Neural cell (in vitro differentiated cells): Measurements from ENCODE around the gene USB1. TPM values are rescaled to one million over a fixed set of nuclear protein-coding genes. Genes with fewer than 3 reads are reported as not detected.

Experiments
- H2AFZ ChIP-seq: fragments of 200-600, 300-800 bp; sonication (generic), shearing (Covaris generic); 2 replicates; pipeline ENCODE4 v1.6.0; 2014; ENCODE audit warnings: low read depth, mild to moderate bottlenecking, antibody characterized with exemption, low read length, moderate library complexity
- H3F3A ChIP-seq: fragments of 200-600 bp; shearing (Covaris generic); 2 replicates; pipeline ENCODE4 v1.6.1; 2016; ENCODE audit warnings: mild to moderate bottlenecking, moderate library complexity, mixed read lengths, antibody characterized with exemption, low read length; ENCODE audit not compliant: insufficient read depth, poor library complexity, severe bottlenecking
- H3K27ac ChIP-seq: fragments of 200-600, 300-800 bp; sonication (generic), shearing (Covaris generic); 2 replicates; pipeline ENCODE4 v1.5.1; 2014; ENCODE audit warnings: mild to moderate bottlenecking, low read length, moderate library complexity
- H3K27me3 ChIP-seq: fragments of 300-800, 200-600 bp; sonication (generic), shearing (Covaris generic); 2 replicates; pipeline ENCODE4 v1.6.0; 2014; ENCODE audit warnings: mild to moderate bottlenecking, low read depth, low read length, moderate library complexity; ENCODE audit not compliant: insufficient read depth
- H3K36me3 ChIP-seq: fragments of 300-800, 200-600 bp; sonication (generic), shearing (Covaris generic); 2 replicates; pipeline ENCODE4 v1.5.1; 2014; ENCODE audit warnings: mild to moderate bottlenecking, antibody characterized with exemption, low read length, moderate library complexity; ENCODE audit not compliant: insufficient read depth
- H3K4me2 ChIP-seq: fragments of 300-800, 200-600 bp; sonication (generic), shearing (Covaris generic); 2 replicates; pipeline ENCODE4 v1.6.0; 2014; ENCODE audit warnings: mild to moderate bottlenecking, low read length
- H3K4me3 ChIP-seq: fragments of 300-800, 200-600 bp; sonication (generic), shearing (Covaris generic); 2 replicates; pipeline ENCODE4 v1.5.1; 2014; ENCODE audit warnings: mild to moderate bottlenecking, low read length, moderate library complexity
- H3K79me2 ChIP-seq: fragments of 200-600 bp; shearing (Covaris generic); replicated peaks from 2 replicates; pipeline ENCODE4 v1.6.0; 2014; ENCODE audit warnings: mild to moderate bottlenecking, low read length, moderate library complexity; ENCODE audit not compliant: insufficient read depth
- H3K9ac ChIP-seq: fragments of 300-800, 200-600 bp; sonication (generic), shearing (Covaris generic); 2 replicates; pipeline ENCODE4 v1.6.1; 2016; ENCODE audit warnings: mild to moderate bottlenecking, low read length, mixed read lengths
- H3K9me2 ChIP-seq: fragments of 200-600 bp; shearing (Covaris generic); 2 replicates; pipeline ENCODE4 v1.6.1; 2016; ENCODE audit warnings: mild to moderate bottlenecking, low read length, mixed read lengths; ENCODE audit not compliant: insufficient read depth
- H3K9me3 ChIP-seq: fragments of 200-600, 300-800 bp; sonication (generic), shearing (Covaris generic); 2 replicates; pipeline ENCODE4 v1.6.1; 2016; ENCODE audit warnings: mild to moderate bottlenecking, mixed run types, low read length, moderate library complexity, mixed read lengths
- H4K20me1 ChIP-seq: fragments of 200-600 bp; shearing (Covaris generic); 2 replicates; pipeline ENCODE4 v1.6.1; 2016; ENCODE audit warnings: mild to moderate bottlenecking, mixed run types; ENCODE audit not compliant: insufficient read depth
- EP300 ChIP-seq: fragments of 450-650 bp; conservative IDR thresholded peaks from 2 replicates; pipeline ENCODE4 v1.6.1; 2014; ENCODE audit warnings: antibody characterized with exemption, mild to moderate bottlenecking, moderate library complexity; ENCODE audit not compliant: poor library complexity, severe bottlenecking
- EZH2 ChIP-seq: fragments of 200-600, 300-800 bp; shearing (Covaris generic), sonication (generic); IDR thresholded peaks from 2 replicates; pipeline ENCODE4 v1.6.1; 2014; ENCODE audit warnings: antibody characterized with exemption, low read length, borderline replicate concordance, mild to moderate bottlenecking; ENCODE audit not compliant: insufficient read depth, poor library complexity, severe bottlenecking
- MXI1 ChIP-seq: fragments of 450-650 bp; conservative IDR thresholded peaks from 2 replicates; pipeline ENCODE4 v1.6.1; 2014; ENCODE audit warnings: antibody characterized with exemption, mild to moderate bottlenecking; ENCODE audit not compliant: poor library complexity, severe bottlenecking
- POLR2AphosphoS5 ChIP-seq: IDR thresholded peaks from 2 replicates; pipeline ENCODE4 v1.6.1; 2012
- RAD21 ChIP-seq: fragments of 450-650 bp; conservative IDR thresholded peaks from 2 replicates; pipeline ENCODE4 v1.6.1; 2014; ENCODE audit warnings: antibody characterized with exemption, mild to moderate bottlenecking, moderate library complexity
- SMC3 ChIP-seq: fragments of 450-650 bp; conservative IDR thresholded peaks from 2 replicates; pipeline ENCODE4 v1.6.1; 2014; ENCODE audit warnings: antibody characterized with exemption, mild to moderate bottlenecking, moderate library complexity; ENCODE audit not compliant: poor library complexity
- TAF1 ChIP-seq: IDR thresholded peaks from 2 replicates; pipeline ENCODE4 v1.6.1; 2012; ENCODE audit warnings: low read depth
- polyA plus RNA-seq: library from polyadenylated mRNA; depleted of rRNA; stranded (reverse); fragments of >200 nt; gene quantifications from 2 replicates; pipeline ENCODE4 v1.2.3, GENCODE V29; 2014
- TF ChIP-seq, protein P1 (sequence below): IDR thresholded peaks from 2 replicates; pipeline ENCODE4 v1.6.1; 2012; ENCODE audit warnings: borderline replicate concordance
- TF ChIP-seq, protein P2 (sequence below): fragments of 450-650 bp; IDR thresholded peaks from 2 replicates; pipeline ENCODE4 v1.5.1; 2014; ENCODE audit warnings: antibody characterized with exemption, mild to moderate bottlenecking, moderate library complexity; ENCODE audit not compliant: poor library complexity, severe bottlenecking

The USB1 gene
- polyA plus RNA-seq, 1 donor from 2014 or later = 25.7 TPM

DNA sequence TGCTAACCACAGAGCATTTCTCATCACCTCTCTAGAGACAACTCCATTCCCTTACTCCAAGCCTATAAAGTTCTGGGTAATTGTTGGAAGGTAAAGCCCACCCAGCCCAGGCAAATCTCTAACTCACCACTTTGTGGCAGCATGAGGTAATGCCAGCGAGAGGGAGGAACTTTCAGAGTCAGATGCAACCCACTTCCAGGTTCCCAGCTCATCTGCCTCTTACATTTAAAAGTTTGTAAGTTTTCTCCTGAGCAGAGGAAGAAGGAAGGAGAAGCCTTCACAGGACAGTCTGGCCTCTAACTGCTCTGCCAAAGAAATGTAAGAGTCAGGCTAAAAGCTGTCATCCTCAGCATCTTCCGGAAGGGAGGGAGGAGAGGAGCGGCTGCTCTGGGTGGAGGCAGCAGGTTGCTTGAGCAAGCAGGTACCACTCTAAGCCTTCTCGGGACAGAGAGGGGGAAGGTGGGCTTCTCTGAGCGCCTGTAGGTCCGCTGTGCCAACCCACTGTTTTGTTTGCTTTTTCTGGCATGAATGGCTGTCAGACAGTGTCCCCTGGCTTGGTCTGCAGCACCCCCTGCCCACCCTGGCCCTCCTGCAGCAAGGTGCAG, 1.7 kb upstream of the USB1 start:
- TF ChIP-seq EZH2 (no peak), RAD21 (peak; percentile 41), SMC3 (peak; percentile 34)
- Histone ChIP-seq H3K9ac (peak overlapping the region; percentile 86), H3F3A (no peaks in the 10 kb centered on the region), H3K4me2 (peak overlapping the region; percentile 88), H3K4me3 (peak overlapping the region; percentile 86), H2AFZ (no peak overlapping the region), H3K36me3 (no peaks in the 10 kb centered on the region), H3K79me2 (peaks cover 10% of the 10 kb centered on the region), H3K9me2 (no peaks in the 10 kb centered on the region), H3K27me3 (no peaks in the 10 kb centered on the region), H4K20me1 (no peaks in the 10 kb centered on the region), H3K9me3 (no peaks in the 10 kb centered on the region), H3K27ac (peak overlapping the region; percentile 56)

DNA sequence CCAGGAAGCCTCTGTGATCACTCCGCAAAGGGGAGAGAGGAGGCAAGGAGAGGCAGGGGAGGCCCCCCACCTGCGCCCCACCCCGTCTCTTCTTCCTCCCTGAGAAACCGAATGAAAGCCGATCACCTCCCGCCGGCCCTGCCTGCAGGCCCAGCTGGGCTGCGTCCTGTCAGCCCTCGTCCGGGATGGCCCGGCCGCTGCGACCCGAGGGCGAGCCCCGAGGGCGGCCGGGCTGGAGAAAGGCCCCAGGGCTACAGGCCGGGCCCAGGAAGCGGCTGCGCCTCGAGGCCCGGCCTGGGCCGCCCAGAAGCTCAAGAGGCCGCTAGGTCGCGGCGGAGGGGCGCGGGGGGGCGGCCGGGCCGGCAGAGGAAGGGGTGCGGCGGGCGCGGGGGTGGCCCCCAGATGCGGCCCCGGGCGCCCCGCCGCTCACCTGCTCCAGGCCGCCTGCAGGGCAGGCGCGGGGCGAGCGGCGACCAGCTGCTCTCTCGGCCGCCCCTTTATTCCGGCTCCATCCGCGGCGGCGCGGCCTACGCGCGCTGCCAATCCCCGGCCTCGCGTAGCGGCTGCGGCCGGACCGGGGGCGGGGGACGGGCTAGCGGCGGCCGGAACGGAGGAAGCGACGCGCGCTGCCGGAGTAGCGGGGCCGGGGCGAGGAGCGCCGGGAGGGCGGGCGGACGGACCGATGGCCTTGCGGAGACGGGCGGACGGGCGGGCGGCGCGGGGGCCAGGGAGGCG, 1.1 kb upstream of the USB1 start, which contains the start of gene ZNF319:
Gene ZNF319 (minus strand): TSS at position 702 of the 735 bp plus-strand sequence. CDS start 2,407 bp downstream, outside the sequence.
- Histone ChIP-seq H3K79me2 (peaks cover 10% of the 10 kb centered on the region), H3K4me3 (peak within 1 kb of the TSS; percentile 94), H3K27me3 (no peaks in the 10 kb centered on the region), H3K27ac (peak within 1 kb of the TSS; percentile 69), H4K20me1 (no peaks in the 10 kb centered on the region), H3K9ac (peak within 1 kb of the TSS; percentile 86), H3F3A (no peaks in the 10 kb centered on the region), H2AFZ (peak within 1 kb of the TSS; percentile 80), H3K9me2 (no peaks in the 10 kb centered on the region), H3K36me3 (no peaks in the 10 kb centered on the region), H3K4me2 (peak within 1 kb of the TSS; percentile 93), H3K9me3 (no peaks in the 10 kb centered on the region)
- TF ChIP-seq SMC3 (no peak), POLR2AphosphoS5 (peak; percentile 37)

DNA sequence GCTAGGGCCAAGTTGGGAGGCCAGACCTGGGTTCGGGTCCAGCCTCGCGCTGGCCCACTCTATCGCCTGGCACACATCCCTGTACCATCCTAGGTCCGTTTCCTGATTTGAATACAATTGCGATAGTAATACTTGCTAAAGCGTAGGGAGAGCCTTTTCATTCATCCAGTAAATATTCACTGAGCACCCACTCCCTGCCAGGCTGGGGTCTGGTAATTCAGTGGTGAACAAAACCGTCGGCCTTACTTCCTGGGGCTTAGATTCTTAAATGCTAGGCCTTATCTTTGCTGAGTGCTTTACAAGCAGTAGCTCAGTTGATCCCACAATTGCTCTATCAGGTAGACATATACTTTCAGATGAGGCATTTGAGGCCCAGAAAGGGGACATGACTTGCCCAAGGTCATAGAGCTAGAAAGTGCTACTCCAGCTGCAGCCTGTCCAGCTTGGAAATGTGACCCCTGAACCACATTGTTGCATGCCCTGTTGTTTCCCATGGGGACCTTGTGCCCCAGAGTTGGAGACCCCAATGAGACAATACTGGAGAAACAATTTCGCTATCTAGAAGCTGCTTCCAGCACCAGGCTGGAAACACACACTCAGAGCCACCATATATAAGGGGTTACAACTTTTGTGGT, 691 bp downstream of the USB1 start:
- no peak overlapping the region for H2AFZ ChIP-seq
- no peaks in the 10 kb centered on the region for H3K36me3 ChIP-seq

More for the DNA sequence above, 691 bp downstream of the USB1 start:
- Histone ChIP-seq H3K9me3 (no peaks in the 10 kb centered on the region), H3K79me2 (peaks cover 10% of the 10 kb centered on the region), H3K27ac (no peak overlapping the region), H4K20me1 (no peaks in the 10 kb centered on the region), H3K27me3 (no peaks in the 10 kb centered on the region), H3K9me2 (no peaks in the 10 kb centered on the region), H3F3A (no peaks in the 10 kb centered on the region), H3K4me2 (peak overlapping the region; percentile 27), H3K4me3 (peak overlapping the region; percentile 94), H3K9ac (peak overlapping the region; percentile 86)
- no peak for TF ChIP-seq TAF1
- no peak for TF ChIP-seq POLR2AphosphoS5
- TF ChIP-seq, protein P1, sequence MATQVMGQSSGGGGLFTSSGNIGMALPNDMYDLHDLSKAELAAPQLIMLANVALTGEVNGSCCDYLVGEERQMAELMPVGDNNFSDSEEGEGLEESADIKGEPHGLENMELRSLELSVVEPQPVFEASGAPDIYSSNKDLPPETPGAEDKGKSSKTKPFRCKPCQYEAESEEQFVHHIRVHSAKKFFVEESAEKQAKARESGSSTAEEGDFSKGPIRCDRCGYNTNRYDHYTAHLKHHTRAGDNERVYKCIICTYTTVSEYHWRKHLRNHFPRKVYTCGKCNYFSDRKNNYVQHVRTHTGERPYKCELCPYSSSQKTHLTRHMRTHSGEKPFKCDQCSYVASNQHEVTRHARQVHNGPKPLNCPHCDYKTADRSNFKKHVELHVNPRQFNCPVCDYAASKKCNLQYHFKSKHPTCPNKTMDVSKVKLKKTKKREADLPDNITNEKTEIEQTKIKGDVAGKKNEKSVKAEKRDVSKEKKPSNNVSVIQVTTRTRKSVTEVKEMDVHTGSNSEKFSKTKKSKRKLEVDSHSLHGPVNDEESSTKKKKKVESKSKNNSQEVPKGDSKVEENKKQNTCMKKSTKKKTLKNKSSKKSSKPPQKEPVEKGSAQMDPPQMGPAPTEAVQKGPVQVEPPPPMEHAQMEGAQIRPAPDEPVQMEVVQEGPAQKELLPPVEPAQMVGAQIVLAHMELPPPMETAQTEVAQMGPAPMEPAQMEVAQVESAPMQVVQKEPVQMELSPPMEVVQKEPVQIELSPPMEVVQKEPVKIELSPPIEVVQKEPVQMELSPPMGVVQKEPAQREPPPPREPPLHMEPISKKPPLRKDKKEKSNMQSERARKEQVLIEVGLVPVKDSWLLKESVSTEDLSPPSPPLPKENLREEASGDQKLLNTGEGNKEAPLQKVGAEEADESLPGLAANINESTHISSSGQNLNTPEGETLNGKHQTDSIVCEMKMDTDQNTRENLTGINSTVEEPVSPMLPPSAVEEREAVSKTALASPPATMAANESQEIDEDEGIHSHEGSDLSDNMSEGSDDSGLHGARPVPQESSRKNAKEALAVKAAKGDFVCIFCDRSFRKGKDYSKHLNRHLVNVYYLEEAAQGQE = no peak
- TF ChIP-seq EZH2 = no peak
- TF ChIP-seq SMC3 = no peak
- TF ChIP-seq, protein P2, sequence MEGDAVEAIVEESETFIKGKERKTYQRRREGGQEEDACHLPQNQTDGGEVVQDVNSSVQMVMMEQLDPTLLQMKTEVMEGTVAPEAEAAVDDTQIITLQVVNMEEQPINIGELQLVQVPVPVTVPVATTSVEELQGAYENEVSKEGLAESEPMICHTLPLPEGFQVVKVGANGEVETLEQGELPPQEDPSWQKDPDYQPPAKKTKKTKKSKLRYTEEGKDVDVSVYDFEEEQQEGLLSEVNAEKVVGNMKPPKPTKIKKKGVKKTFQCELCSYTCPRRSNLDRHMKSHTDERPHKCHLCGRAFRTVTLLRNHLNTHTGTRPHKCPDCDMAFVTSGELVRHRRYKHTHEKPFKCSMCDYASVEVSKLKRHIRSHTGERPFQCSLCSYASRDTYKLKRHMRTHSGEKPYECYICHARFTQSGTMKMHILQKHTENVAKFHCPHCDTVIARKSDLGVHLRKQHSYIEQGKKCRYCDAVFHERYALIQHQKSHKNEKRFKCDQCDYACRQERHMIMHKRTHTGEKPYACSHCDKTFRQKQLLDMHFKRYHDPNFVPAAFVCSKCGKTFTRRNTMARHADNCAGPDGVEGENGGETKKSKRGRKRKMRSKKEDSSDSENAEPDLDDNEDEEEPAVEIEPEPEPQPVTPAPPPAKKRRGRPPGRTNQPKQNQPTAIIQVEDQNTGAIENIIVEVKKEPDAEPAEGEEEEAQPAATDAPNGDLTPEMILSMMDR = no peak
- TF ChIP-seq EP300 = no peak
- TF ChIP-seq MXI1 = no peak
- no peak for TF ChIP-seq RAD21
